OCI-LY7 (cell line): ENCODE results near the gene PDXDC1. TPM values are rescaled to one million over a fixed set of nuclear protein-coding genes. Genes with fewer than 3 reads are reported as not detected.
"Not testable (repeated sequence)": the region's sequence is repeated elsewhere in the genome, so short reads cannot be mapped to it uniquely, and the experiment has no call there.

Experiments used
- BruUV-seq: library from RNA; stranded (reverse); fragments of 400-500 nt; replicated peaks from 2 replicates; lab custom pipeline; 2021; lab: Mats Ljungman, UMichigan
- CTCF ChIA-PET: fragments of 300-600 bp; sonication (Branson Sonifier 250); formaldehyde crosslinking; loops from one replicate; lab custom pipeline; 2022; ENCODE audit warnings: antibody characterized with exemption; ENCODE audit not compliant: unreplicated experiment; lab: Charles Lee
- POLR2A ChIA-PET: fragments of 300-600 bp; sonication (Branson Sonifier 250); formaldehyde crosslinking; loops from one replicate; lab custom pipeline; 2022; ENCODE audit warnings: antibody characterized with exemption; lab: Charles Lee
- DNase-seq: peaks from one replicate; pipeline ENCODE4 v3.0.0-alpha.2; 2015; ENCODE audit warnings: low spot score
- H2AFZ ChIP-seq: fragments of 200-600 bp; sonication (generic), shearing (Covaris generic); 2 replicates; pipeline ENCODE4 v1.6.1; 2014; ENCODE audit warnings: mild to moderate bottlenecking, antibody characterized with exemption, low read length, moderate library complexity
- H3K27ac ChIP-seq: fragments of 200-600 bp; sonication (generic); 2 replicates; pipeline ENCODE4 v1.5.1; 2014; ENCODE audit warnings: mixed run types, low read depth, mild to moderate bottlenecking, moderate library complexity, low read length, inconsistent platforms; ENCODE audit not compliant: poor library complexity, severe bottlenecking
- H3K36me3 ChIP-seq: fragments of 200-600 bp; sonication (generic); 2 replicates; pipeline ENCODE4 v1.6.1; 2014; ENCODE audit warnings: mild to moderate bottlenecking, antibody characterized with exemption, low read length, moderate library complexity, mixed read lengths; ENCODE audit not compliant: insufficient read depth
- H3K4me1 ChIP-seq: fragments of 200-600 bp; sonication (generic); 2 replicates; pipeline ENCODE4 v1.5.1; 2014; ENCODE audit warnings: mild to moderate bottlenecking, low read length; ENCODE audit not compliant: insufficient read depth, poor library complexity, severe bottlenecking
- H3K4me2 ChIP-seq: fragments of 200-600 bp; sonication (generic); 2 replicates; pipeline ENCODE4 v1.6.1; 2014; ENCODE audit warnings: mild to moderate bottlenecking, low read length
- H3K4me3 ChIP-seq: fragments of 200-600 bp; sonication (generic); 2 replicates; pipeline ENCODE4 v1.5.1; 2014; ENCODE audit warnings: mild to moderate bottlenecking, low read depth, low read length; ENCODE audit not compliant: poor library complexity, severe bottlenecking
- H3K79me2 ChIP-seq: fragments of 200-600 bp; sonication (generic); 2 replicates; pipeline ENCODE4 v1.6.1; 2016; ENCODE audit warnings: low read depth, mild to moderate bottlenecking, low read length, moderate library complexity, mixed read lengths; ENCODE audit not compliant: insufficient read depth
- H3K9me2 ChIP-seq: fragments of 200-600 bp; sonication (generic); 2 replicates; pipeline ENCODE4 v1.6.1; 2016; ENCODE audit warnings: mild to moderate bottlenecking, low read length, mixed read lengths; ENCODE audit not compliant: insufficient read depth
- H3K9me3 ChIP-seq: fragments of 200-600 bp; sonication (generic); 2 replicates; pipeline ENCODE4 v1.6.1; 2014; ENCODE audit warnings: mild to moderate bottlenecking, mixed run types, low read length, mixed read lengths
- H4K20me1 ChIP-seq: fragments of 200-600 bp; sonication (generic); 2 replicates; pipeline ENCODE4 v1.6.1; 2014; ENCODE audit warnings: mild to moderate bottlenecking, antibody characterized with exemption, low read length, moderate library complexity, mixed read lengths; ENCODE audit not compliant: insufficient read depth
- CTCF ChIP-seq: fragments of 200-600 bp; sonication (generic); conservative IDR thresholded peaks from 2 replicates; pipeline ENCODE4 v1.5.1; 2014; ENCODE audit warnings: mild to moderate bottlenecking, antibody characterized with exemption, low read length, moderate library complexity, mixed read lengths
- EZH2phosphoT487 ChIP-seq: fragments of 200-600 bp; sonication (generic); IDR thresholded peaks from 2 replicates; pipeline ENCODE4 v1.6.1; 2018; ENCODE audit warnings: low read depth, borderline replicate concordance, mild to moderate bottlenecking, mixed run types, antibody characterized with exemption, low read length, moderate library complexity, mixed read lengths
- intact Hi-C: fragments of 100-400 bp; cut with micrococcal nuclease; formaldehyde crosslinking; loops from one replicate; pipeline ENCODE4 v1.10.0; 2022; ENCODE audit not compliant: unreplicated experiment
- total RNA-seq, 2 experiments: library from RNA; depleted of rRNA in 1 of 2; stranded (reverse); fragments of >200 nt in 1 of 2; shearing (Covaris generic) in 1 of 2; gene quantifications; 2 replicates each; pipeline ENCODE4 v1.2.3, GENCODE V29; 2014 to 2022

The PDXDC1 gene
- total RNA-seq, 2 experiments from 2014 or later = 43.0 to 83.3 TPM

- no peak overlapping the region for H3K27ac ChIP-seq
- peaks cover 54% of the 10 kb centered on the region for H3K36me3 ChIP-seq
- no peaks in the 10 kb centered on the region for H3K9me2 ChIP-seq
- intact Hi-C loops = no loop called here
- peaks cover 6% of the 10 kb centered on the region for H3K4me1 ChIP-seq
- no peak overlapping the region for H3K4me2 ChIP-seq
- no peaks in the 10 kb centered on the region for H4K20me1 ChIP-seq
- CTCF ChIA-PET = no interaction called here
- BruUV-seq = no TSS peak
- POLR2A ChIA-PET = no interaction called here
- H3K9me3 ChIP-seq = no peaks in the 10 kb centered on the region
- peaks cover 10% of the 10 kb centered on the region for H3K79me2 ChIP-seq
- no peak for DNase-seq
- no peak overlapping the region for H3K4me3 ChIP-seq
- H2AFZ ChIP-seq = no peak overlapping the region
- no peak for TF ChIP-seq CTCF
- no peak for TF ChIP-seq EZH2phosphoT487
Observed at GRCh38 chr16:15059324-15059723, 84.5 kb downstream of the PDXDC1 start.

- H3K4me3 ChIP-seq, H3K9me3 ChIP-seq, H3K79me2 ChIP-seq, BruUV-seq, H4K20me1 ChIP-seq, POLR2A ChIA-PET, CTCF ChIA-PET, DNase-seq, intact Hi-C loops, H3K4me2 ChIP-seq, H2AFZ ChIP-seq, H3K27ac ChIP-seq, H3K4me1 ChIP-seq, H3K9me2 ChIP-seq: not testable (repeated sequence)
- H3K36me3 ChIP-seq = peaks cover 57% of the 10 kb centered on the region
Observed at GRCh38 chr16:15062085-15062810, 87.4 kb downstream of the PDXDC1 start.

GRCh38 chr16:15065961-15066360 lies 91.1 kb downstream of the PDXDC1 start:
- intact Hi-C loops, H3K9me2 ChIP-seq, H3K79me2 ChIP-seq, H3K4me2 ChIP-seq, POLR2A ChIA-PET, H2AFZ ChIP-seq, H3K4me3 ChIP-seq, H3K27ac ChIP-seq, H3K9me3 ChIP-seq, H4K20me1 ChIP-seq, BruUV-seq, DNase-seq, CTCF ChIA-PET, H3K4me1 ChIP-seq: not testable (repeated sequence)
- H3K36me3 ChIP-seq = peaks cover 54% of the 10 kb centered on the region

GRCh38 chr16:15066690-15067089 lies 91.9 kb downstream of the PDXDC1 start:
- H3K4me2 ChIP-seq, CTCF ChIA-PET, DNase-seq, intact Hi-C loops, H3K79me2 ChIP-seq, H3K9me3 ChIP-seq, BruUV-seq, H3K9me2 ChIP-seq, H3K4me3 ChIP-seq, H4K20me1 ChIP-seq, H3K27ac ChIP-seq, H2AFZ ChIP-seq, H3K4me1 ChIP-seq: not testable (repeated sequence)
- POLR2A ChIA-PET = interaction anchor here (0.7 kb wide), 2 partner anchors 10 to 13 kb away, joined by 3 read pairs; no protein-coding TSS in a partner anchor
- peaks cover 52% of the 10 kb centered on the region for H3K36me3 ChIP-seq

- H3K4me3 ChIP-seq, intact Hi-C loops, DNase-seq, H2AFZ ChIP-seq, H3K4me1 ChIP-seq, H3K9me2 ChIP-seq, BruUV-seq, H4K20me1 ChIP-seq, CTCF ChIA-PET, H3K4me2 ChIP-seq, H3K27ac ChIP-seq, H3K79me2 ChIP-seq, H3K9me3 ChIP-seq: not testable (repeated sequence)
- peaks cover 70% of the 10 kb centered on the region for H3K36me3 ChIP-seq
- POLR2A ChIA-PET = interaction anchor here (0.6 kb wide), 1 partner anchor 327 kb away, joined by 3 read pairs; no protein-coding TSS in a partner anchor
Observed at GRCh38 chr16:15071013-15071412, 96.2 kb downstream of the PDXDC1 start.
